Aorta (tissue), 5 donors: ENCODE results near the gene PRKCZ. TPM values are rescaled to one million over a fixed set of nuclear protein-coding genes. Genes with fewer than 3 reads are reported as not detected.

Source experiments
- ATAC-seq: fragments of 200-7000 bp; cut with Tn5 transposase; one replicate; pipeline ENCODE4 v1.9.1; 2022; ENCODE audit warnings: moderate library complexity; ENCODE audit not compliant: low FRiP score
- DNase-seq, 2 donors: peaks; one replicate each; pipeline ENCODE4 v3.0.0-alpha.2; 2020
- H3K27ac ChIP-seq, 2 donors: one replicate each; pipeline ENCODE4 v1.5.1; 2013; ENCODE audit warnings: low read length in 2 of 2, mild to moderate bottlenecking in 2 of 2, moderate library complexity in 2 of 2, control low read depth in 1 of 2, inconsistent platforms in 1 of 2, low read depth in 1 of 2
- H3K27me3 ChIP-seq, 2 donors: one replicate each; pipeline ENCODE4 v1.6.1; 2013; ENCODE audit warnings: control low read depth in 1 of 2, low read length in 1 of 2, mild to moderate bottlenecking in 1 of 2, moderate library complexity in 1 of 2; ENCODE audit not compliant: insufficient read depth in 2 of 2, control insufficient read depth in 1 of 2
- H3K36me3 ChIP-seq, 2 donors: one replicate each; pipeline ENCODE4 v1.6.1; 2013; ENCODE audit warnings: control low read depth in 1 of 2, low read length in 1 of 2, mild to moderate bottlenecking in 1 of 2; ENCODE audit not compliant: insufficient read depth in 2 of 2, control insufficient read depth in 1 of 2
- H3K4me1 ChIP-seq, 2 donors: one replicate each; pipeline ENCODE4 v1.6.1; 2013; ENCODE audit warnings: low read length in 2 of 2, control low read depth in 1 of 2, mild to moderate bottlenecking in 1 of 2, moderate library complexity in 1 of 2; ENCODE audit not compliant: insufficient read depth in 2 of 2, control insufficient read depth in 1 of 2
- H3K4me3 ChIP-seq, 2 donors: one replicate each; pipeline ENCODE4 v1.5.1; 2013; ENCODE audit warnings: low read length in 2 of 2, control low read depth in 1 of 2, mild to moderate bottlenecking in 1 of 2
- H3K9me3 ChIP-seq: one replicate; pipeline ENCODE4 v1.6.1; 2013; ENCODE audit warnings: mild to moderate bottlenecking, low read length; ENCODE audit not compliant: control insufficient read depth
- WGBS, 2 donors: extraction: QIAGEN DNeasy Blood & Tissue Kit; methylation state at CpG; one replicate each; pipeline ENCODE4 v1.1.7; 2013; 5-methylcytosine and 5-hydroxymethylcytosine counted together
- intact Hi-C, 2 donors: fragments of 100-400 bp; cut with DNase I; formaldehyde crosslinking; loops; one replicate each; pipeline versions ENCODE4 v1.14.2 to v1.15.0; 2022
- polyA plus RNA-seq, 2 donors: library from polyadenylated mRNA; stranded (reverse); fragments of 200-250 nt; gene quantifications; one replicate each; pipeline ENCODE4 v1.2.3, GENCODE V29; 2013
- total RNA-seq, 2 donors: library from RNA; stranded (reverse); fragmentation: NEBNext Ultra II Directional; extraction: Animal tissue kit (Norgen Biotek cat#: 25700); gene quantifications; one replicate each; pipeline ENCODE4 v1.2.1, GENCODE V29; 2021
- donor health status: healthy with polysubstance abuse.
- donor health status: Bipolar disorder and iron deficiency.
- donor health status: DM: no; HTN: no; CAD: no.
- donor health status: DM: no; HTN: no; CAD: no.
- donor health status: DM: yes; HTN: yes; CAD: no.

Gene PRKCZ
- total and polyA plus RNA-seq, 4 donors: 1.5 to 23.2 (median 4.2) TPM

GRCh38 chr1:2031546-2032540 lies 18.4 kb upstream of the PRKCZ start:
- Histone ChIP-seq H3K36me3 (no peaks in the 10 kb centered on the region), H3K9me3 (no peaks in the 10 kb centered on the region), H3K4me1 (no peaks in the 10 kb centered on the region), H3K27ac (no peak overlapping the region), H3K27me3 (no peaks in the 10 kb centered on the region), H3K4me3 (no peak overlapping the region)
- ATAC-seq: peak; percentile 5
- DNase-seq: no peak
- 80 to 83% methylated on average over 28 to 33 of the region's 33 CpGs for WGBS, 2 donors
- intact Hi-C loops: no loop called here

- peaks cover 2% of the 10 kb centered on the region for H3K9me3 ChIP-seq
- H3K4me3 ChIP-seq: no peak overlapping the region
- no peak for ATAC-seq
- H3K27me3 ChIP-seq: no peaks in the 10 kb centered on the region
- H3K4me1 ChIP-seq: no peaks in the 10 kb centered on the region
- no peaks in the 10 kb centered on the region for H3K36me3 ChIP-seq
- H3K27ac ChIP-seq: no peak overlapping the region
- intact Hi-C loops: no loop called here
- WGBS, 2 donors: 54 to 57% methylated on average over 14 of the region's 14 CpGs
- no peak for DNase-seq
These were observed 17.5 kb upstream of the PRKCZ start for GRCh38 chr1:2032737-2033136.

GRCh38 chr1:2033165-2033564 lies 17.0 kb upstream of the PRKCZ start:
- Histone ChIP-seq H3K4me3 (no peak overlapping the region), H3K4me1 (no peaks in the 10 kb centered on the region), H3K9me3 (peaks cover 4% of the 10 kb centered on the region), H3K36me3 (no peaks in the 10 kb centered on the region), H3K27me3 (no peaks in the 10 kb centered on the region), H3K27ac (no peak overlapping the region)
- ATAC-seq (no peak), DNase-seq (no peak)
- 72 to 77% methylated on average over 13 of the region's 13 CpGs for WGBS, 2 donors
- intact Hi-C loops: no loop called here

- H3K4me1 ChIP-seq: no peaks in the 10 kb centered on the region
- 78 to 90% methylated on average over 15 of the region's 15 CpGs for WGBS, 2 donors
- intact Hi-C loops: no loop called here
- peaks cover 9% of the 10 kb centered on the region for H3K9me3 ChIP-seq
- H3K27ac ChIP-seq: no peak overlapping the region
- H3K4me3 ChIP-seq: no peak overlapping the region
- no peaks in the 10 kb centered on the region for H3K36me3 ChIP-seq
- ATAC-seq (no peak), DNase-seq (no peak)
- no peaks in the 10 kb centered on the region for H3K27me3 ChIP-seq
These were observed 13.9 kb upstream of the PRKCZ start for GRCh38 chr1:2036287-2036686.

GRCh38 chr1:2037314-2037979 lies 12.8 kb upstream of the PRKCZ start:
- no peak for ATAC-seq
- no peaks in the 10 kb centered on the region for H3K36me3 ChIP-seq
- no peaks in the 10 kb centered on the region for H3K27me3 ChIP-seq
- WGBS, 2 donors: 74 to 81% methylated on average over 18 of the region's 18 CpGs
- no peak overlapping the region for H3K27ac ChIP-seq
- H3K4me1 ChIP-seq: no peaks in the 10 kb centered on the region
- no peak for DNase-seq
- H3K4me3 ChIP-seq: no peak overlapping the region
- H3K9me3 ChIP-seq: peaks cover 9% of the 10 kb centered on the region
- intact Hi-C loops: no loop called here

- DNase-seq (no peak), ATAC-seq (no peak)
- Histone ChIP-seq H3K4me3 (no peak overlapping the region), H3K4me1 (no peaks in the 10 kb centered on the region), H3K27ac (no peak overlapping the region), H3K9me3 (peaks cover 9% of the 10 kb centered on the region), H3K36me3 (no peaks in the 10 kb centered on the region), H3K27me3 (no peaks in the 10 kb centered on the region)
- 88 to 91% methylated on average over 8 of the region's 8 CpGs for WGBS, 2 donors
- intact Hi-C loops: no loop called here
These were observed 12.0 kb upstream of the PRKCZ start for GRCh38 chr1:2038229-2038628.

GRCh38 chr1:2039251-2039650 lies 11.0 kb upstream of the PRKCZ start:
- peaks cover 9% of the 10 kb centered on the region for H3K9me3 ChIP-seq
- WGBS, 2 donors: 72 to 77% methylated on average over 8 of the region's 8 CpGs
- ATAC-seq: no peak
- DNase-seq: no peak
- no peaks in the 10 kb centered on the region for H3K36me3 ChIP-seq
- H3K4me1 ChIP-seq: no peaks in the 10 kb centered on the region
- no peak overlapping the region for H3K27ac ChIP-seq
- intact Hi-C loops: no loop called here
- no peak overlapping the region for H3K4me3 ChIP-seq
- H3K27me3 ChIP-seq: no peaks in the 10 kb centered on the region

GRCh38 chr1:2041305-2041704 lies 8.9 kb upstream of the PRKCZ start:
- H3K36me3 ChIP-seq: no peaks in the 10 kb centered on the region
- H3K4me3 ChIP-seq: no peak overlapping the region
- DNase-seq: no peak
- intact Hi-C loops: no loop called here
- WGBS, 2 donors: 77 to 78% methylated on average over 15 of the region's 15 CpGs
- ATAC-seq: no peak
- H3K4me1 ChIP-seq: no peaks in the 10 kb centered on the region
- H3K27me3 ChIP-seq: no peaks in the 10 kb centered on the region
- H3K9me3 ChIP-seq: peaks cover 9% of the 10 kb centered on the region
- H3K27ac ChIP-seq: no peak overlapping the region

GRCh38 chr1:2041887-2042286 lies 8.3 kb upstream of the PRKCZ start:
- Histone ChIP-seq H3K4me1 (no peaks in the 10 kb centered on the region), H3K27me3 (no peaks in the 10 kb centered on the region), H3K27ac (no peak overlapping the region), H3K9me3 (peaks cover 9% of the 10 kb centered on the region), H3K36me3 (no peaks in the 10 kb centered on the region), H3K4me3 (no peak overlapping the region)
- 72 to 80% methylated on average over 4 of the region's 4 CpGs for WGBS, 2 donors
- intact Hi-C loops: no loop called here
- ATAC-seq (no peak), DNase-seq (no peak)
